G401 (cell line): ENCODE results near the gene ITPR3. TPM values are rescaled to one million over a fixed set of nuclear protein-coding genes. Genes with fewer than 3 reads are reported as not detected.
A peak's percentile ranks its signal among the peaks of the same experiment; 100 is the strongest.

Experiments used
- DNase-seq: peaks from one replicate; pipeline ENCODE4 v3.0.0-alpha.2; 2015; ENCODE audit warnings: low spot score
- in situ Hi-C: cut with HindIII; loops from 2 replicates; pipeline ENCODE4 v1.10.0; 2016; ENCODE audit warnings: low sequenced_read_pairs, mixed read lengths
- total RNA-seq: library from RNA; depleted of rRNA; stranded (reverse); fragments of >200 nt; shearing (Covaris generic); gene quantifications from 2 replicates; pipeline ENCODE4 v1.2.3, GENCODE V29; 2014

The ITPR3 gene
- total RNA-seq, 1 experiment from 2014 or later = 67.9 TPM

GRCh38 chr6:33691456-33692077 is 70.4 kb downstream of the ITPR3 start:
- in situ Hi-C loops = no loop called here
- DNase-seq = no peak

DNA sequence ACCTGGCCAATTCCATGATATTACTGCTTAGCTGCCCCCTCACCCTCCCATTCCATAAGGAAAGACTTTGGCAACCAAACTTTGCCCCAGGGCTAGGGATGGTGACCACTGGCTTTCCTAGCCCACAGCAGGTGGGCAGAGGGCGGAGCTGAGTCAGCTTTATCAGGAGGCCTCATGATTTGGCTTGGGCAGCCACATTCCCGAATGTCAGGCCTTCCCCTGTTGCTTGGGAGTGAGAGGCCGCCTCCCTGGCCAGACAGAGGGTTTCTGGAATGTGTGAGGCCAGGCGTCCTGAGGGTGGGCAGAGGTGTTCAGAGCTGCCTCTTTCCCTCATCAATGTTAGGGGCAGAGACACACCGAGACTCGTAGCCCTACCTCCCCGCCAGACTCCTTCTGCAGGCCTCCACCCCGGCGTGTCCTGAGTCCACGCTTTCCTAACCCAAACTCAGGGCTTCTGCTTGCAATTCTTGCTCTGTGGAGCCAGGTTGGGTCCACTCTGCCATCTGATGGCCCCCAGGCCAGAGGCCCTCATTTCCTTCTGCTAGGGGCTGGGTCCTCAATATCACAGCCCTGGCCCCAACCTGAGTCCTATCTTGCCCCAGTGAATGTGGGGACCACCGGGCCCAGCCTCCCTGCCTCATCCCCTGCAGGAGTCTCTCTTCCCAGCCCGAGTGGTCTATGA is 71.1 kb downstream of the ITPR3 start:
- no peak for DNase-seq

GRCh38 chr6:33692760-33693158 is 71.6 kb downstream of the ITPR3 start:
- DNase-seq = no peak
- in situ Hi-C loops = no loop called here

More for the DNA sequence above, 71.1 kb downstream of the ITPR3 start:
- in situ Hi-C loops = no loop called here

- in situ Hi-C loops = no loop called here
- DNase-seq = peak; percentile 59
Observed at GRCh38 chr6:33693186-33694105, 72.3 kb downstream of the ITPR3 start.

GRCh38 chr6:33694401-33694931 is 73.3 kb downstream of the ITPR3 start:
- peak; percentile 89 for DNase-seq
- in situ Hi-C loops = no loop called here

- in situ Hi-C loops = no loop called here
- no peak for DNase-seq
Observed at GRCh38 chr6:33694977-33695376, 73.9 kb downstream of the ITPR3 start.

- no peak for DNase-seq
- in situ Hi-C loops = no loop called here
Observed at GRCh38 chr6:33695451-33695887, 74.3 kb downstream of the ITPR3 start.

DNA sequence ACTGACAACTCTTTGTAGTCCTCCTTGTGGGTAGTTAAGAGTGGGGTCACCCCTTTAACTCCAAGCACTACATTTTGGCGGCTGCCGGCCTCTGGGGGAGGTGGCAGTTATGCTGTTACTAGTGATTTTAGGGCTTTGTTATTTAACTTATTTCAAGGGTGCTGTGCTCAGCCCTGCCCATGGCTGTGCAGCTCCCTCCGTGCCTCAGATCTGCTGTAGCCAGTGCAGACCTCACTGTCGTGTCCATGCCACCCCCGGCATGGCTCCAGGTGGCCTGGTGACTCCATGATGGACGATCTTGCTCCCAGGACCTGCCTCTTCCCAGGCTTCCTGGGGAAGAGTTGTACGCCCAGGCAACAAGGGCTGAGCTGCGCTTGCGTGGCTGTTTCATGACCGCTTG is 75.0 kb downstream of the ITPR3 start:
- in situ Hi-C loops = no loop called here
- no peak for DNase-seq

GRCh38 chr6:33696548-33697518 is 75.7 kb downstream of the ITPR3 start:
- peak; percentile 53 for DNase-seq
- in situ Hi-C loops = no loop called here

DNA sequence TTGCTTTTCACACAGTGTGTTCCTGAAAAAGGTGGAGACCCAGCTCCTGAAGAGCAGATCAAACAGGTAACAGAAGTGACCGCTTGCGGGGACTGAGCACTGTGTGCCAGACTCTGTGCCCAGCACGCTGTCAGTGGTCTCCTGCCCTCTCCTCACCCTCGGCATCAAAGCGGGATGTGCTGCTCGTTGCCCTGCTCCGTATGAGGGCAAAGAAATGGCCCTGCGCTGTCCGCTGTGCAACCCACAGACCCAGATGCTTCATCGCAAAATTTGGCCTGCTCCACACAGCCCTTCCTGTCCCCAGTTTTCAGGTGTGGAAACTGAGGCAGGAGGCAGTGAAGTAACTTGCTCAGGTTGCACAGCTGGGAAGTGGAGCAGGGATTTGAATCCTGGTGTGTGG is 76.7 kb downstream of the ITPR3 start:
- no peak for DNase-seq
- in situ Hi-C loops = no loop called here

DNA sequence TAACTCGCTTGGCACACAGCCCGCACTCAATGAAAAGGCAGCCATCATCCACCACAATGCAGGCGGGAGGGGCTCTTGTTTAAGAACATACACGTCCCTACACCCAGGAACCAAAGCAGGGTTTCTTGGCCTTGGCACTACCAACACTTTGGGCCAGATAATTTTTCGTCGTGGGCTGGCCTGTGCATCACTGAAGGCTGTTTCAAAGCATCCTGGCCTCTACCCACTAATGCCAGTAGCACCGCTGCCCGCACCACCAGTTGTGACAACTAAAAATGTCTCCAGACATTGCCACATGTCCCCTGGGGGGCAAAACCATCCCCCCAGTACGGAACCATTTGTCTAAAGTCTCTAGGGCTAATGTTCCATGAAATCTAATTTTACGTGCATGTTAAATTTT is 77.4 kb downstream of the ITPR3 start:
- no peak for DNase-seq
- in situ Hi-C loops = no loop called here

GRCh38 chr6:33699131-33699530 is 78.0 kb downstream of the ITPR3 start:
- DNase-seq = no peak
- in situ Hi-C loops = no loop called here

- DNase-seq = no peak
- in situ Hi-C loops = no loop called here
Observed at GRCh38 chr6:33699739-33700138, 78.6 kb downstream of the ITPR3 start.

- DNase-seq = peak; percentile 65
- in situ Hi-C loops = no loop called here
Observed at GRCh38 chr6:33700391-33701050, 79.4 kb downstream of the ITPR3 start.

- peak; percentile 60 for DNase-seq
- in situ Hi-C loops = no loop called here
Observed at GRCh38 chr6:33702345-33702977, 81.3 kb downstream of the ITPR3 start.

DNA sequence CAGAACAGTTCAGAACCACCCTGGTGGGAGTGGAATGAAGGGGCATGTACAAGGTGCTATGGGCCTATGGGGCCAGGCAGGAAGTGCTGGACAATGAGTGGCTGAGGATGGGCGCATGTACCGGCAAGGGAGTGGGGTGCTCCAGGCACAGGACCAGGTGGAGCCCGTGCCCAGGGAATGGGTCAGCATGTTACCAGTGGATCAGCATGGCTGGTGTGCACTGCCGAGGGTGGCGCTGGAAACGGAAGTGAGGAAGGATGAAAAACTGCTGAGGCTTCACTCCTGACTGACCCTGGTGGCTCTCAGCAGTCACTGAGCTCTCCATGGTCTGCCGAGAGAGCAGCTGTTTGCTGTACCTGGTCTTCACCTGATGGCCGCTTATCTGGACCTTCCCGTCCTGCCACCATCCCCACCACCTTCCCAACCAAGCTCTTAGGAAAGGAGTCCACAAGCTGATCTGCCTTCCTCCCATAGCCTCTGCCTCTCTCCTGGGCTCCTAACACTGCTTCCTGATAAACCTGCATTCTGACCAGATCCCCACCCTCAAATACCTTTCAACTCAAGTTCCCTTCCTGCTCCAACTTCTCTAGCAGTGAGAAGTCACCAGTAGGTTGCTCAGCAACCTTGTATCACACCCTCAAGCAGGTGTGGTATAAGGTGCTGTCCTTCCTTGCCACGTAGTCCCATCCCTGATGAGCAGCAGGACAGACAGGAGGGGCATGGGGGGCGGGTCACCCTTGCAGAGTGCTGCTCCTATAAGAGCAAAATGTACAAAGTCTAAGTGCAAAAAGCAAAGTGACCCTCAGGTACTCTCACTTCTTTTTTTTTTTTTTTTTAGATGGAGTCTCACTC is 83.3 kb downstream of the ITPR3 start:
- in situ Hi-C loops = no loop called here
- DNase-seq = no peak
